Pulmonary artery endothelial cell (primary cell): ENCODE measurements around the gene CD58. TPM values are rescaled to one million over a fixed set of nuclear protein-coding genes. Genes with fewer than 3 reads are reported as not detected.
"Not testable (repeated sequence)": the region's sequence is repeated elsewhere in the genome, so short reads cannot be mapped to it uniquely, and the experiment has no call there.

Source experiments
- DNase-seq: peaks from one replicate; pipeline ENCODE4 v3.0.0-alpha.2; 2011; ENCODE audit warnings: low read depth, low spot score
- total RNA-seq: library from RNA; depleted of rRNA; stranded (reverse); fragments of >200 nt; gene quantifications from 2 replicates; pipeline ENCODE4 v1.2.3, GENCODE V29; 2014

Gene CD58
- total RNA-seq, 1 donor from 2014 or later = 18.1 TPM

- not testable (repeated sequence) for DNase-seq
These were observed 22.6 kb upstream of the CD58 start for GRCh38 chr1:116593401-116593800.

- DNase-seq = not testable (repeated sequence)
These were observed 21.3 kb upstream of the CD58 start for GRCh38 chr1:116591951-116592605.

DNA sequence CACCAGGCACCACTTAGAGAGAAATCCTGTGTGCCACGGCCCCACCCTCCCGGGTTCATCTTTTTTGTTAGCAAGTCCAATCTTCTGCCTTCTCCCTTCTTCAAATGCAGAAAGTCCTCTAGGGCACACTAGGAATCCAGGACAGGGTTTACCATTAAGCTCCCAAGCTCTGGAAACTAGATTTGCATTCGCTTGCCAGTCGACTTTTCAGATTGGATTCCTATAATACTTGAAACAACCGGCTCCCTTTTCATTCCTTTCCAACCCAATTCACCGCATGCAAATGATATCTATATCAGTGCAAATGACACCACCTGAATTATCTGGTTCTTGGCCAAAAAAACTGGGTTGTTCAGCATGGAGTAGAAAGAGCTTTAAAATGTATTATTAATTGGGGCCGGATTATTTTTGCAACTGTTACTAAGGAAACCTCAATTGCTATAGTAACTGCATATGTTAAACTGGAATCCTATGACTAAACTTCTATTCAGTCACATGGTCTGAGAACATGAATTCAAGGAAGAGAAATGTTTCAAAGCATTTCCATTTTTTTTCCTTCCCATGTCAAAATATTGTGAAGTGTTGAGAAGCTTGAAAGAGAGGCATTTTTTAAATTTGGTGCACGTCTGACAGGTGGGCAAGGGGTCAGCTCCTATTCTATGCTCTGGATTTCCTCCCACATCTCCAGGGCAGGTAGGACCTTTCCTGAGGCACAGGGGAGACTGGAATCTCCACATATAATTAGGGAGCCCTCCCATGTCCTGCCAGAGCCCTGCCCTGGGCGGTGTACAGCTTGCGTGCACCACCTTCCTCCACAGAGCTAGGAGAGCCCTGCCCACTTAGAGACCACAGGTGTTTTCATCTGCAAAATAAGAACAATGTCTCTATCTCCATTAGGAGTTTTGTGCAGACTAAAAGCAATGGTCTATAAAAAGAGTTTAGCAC lies 20.5 kb upstream of the CD58 start:
- DNase-seq = not testable (repeated sequence)

GRCh38 chr1:116590359-116591005 lies 19.7 kb upstream of the CD58 start:
- DNase-seq = not testable (repeated sequence)

DNA sequence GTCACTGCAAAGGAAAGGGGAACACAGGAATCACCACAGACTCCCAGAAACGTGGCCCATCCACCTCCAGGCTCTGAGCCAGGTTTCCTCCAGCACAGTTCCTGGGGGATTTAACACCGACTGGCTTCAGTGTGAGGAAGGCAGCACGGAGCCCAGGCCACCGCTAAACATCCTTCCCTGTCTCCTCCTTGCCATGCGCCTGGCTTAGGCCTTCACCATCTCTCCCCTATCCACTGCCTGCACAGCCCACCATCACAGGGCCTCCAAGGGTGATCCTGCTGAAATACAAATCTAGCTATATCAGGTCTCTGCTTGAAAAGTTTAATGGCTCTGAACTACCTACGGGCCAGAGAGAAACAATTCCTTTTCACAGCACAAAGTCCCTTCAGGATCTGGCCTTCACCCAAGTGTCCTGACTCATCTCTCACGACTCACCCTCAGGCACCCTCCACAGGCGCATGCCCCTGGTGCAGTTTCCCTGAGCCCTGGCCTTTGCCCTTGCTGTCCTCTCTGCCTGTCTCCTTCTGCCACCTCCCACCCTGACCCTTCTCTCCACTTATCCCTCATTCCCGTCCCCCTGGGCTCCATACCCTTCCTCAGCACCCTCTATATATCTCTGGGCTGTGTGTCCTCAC lies 18.4 kb upstream of the CD58 start:
- DNase-seq = not testable (repeated sequence)

DNA sequence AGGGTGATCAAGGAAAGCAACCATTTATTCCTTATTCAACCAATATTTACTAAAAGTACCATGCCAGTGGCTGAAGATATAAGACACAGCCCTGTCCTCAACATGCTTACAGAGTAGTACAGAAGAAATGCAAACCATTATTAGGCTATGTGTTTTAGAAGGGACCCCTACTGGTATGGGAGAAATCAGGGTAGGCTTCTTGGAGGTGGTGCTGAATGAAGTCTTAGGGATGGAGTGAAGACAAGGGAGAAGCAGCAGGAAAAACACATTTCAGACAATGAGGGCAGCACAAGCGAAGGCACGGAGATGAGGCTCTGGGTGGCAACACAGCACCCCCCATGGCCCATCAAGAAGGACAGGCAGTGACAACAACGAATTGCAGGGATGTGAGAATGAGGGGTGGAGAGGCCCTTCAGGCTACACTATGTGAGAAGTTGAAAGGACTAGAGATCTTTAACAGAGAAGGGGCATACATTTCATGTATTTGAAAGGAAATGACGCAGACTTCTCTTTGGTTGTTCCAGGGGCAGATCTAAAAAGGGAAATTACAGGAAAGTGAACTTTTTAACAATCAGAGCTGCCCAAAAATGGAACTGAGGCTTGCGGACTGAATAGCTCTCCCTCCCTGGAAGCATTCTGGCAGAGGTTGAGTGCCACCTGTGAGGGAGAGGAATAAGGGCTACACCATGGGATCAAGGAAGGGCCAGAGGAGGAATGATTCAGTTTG lies 16.8 kb upstream of the CD58 start:
- no peak for DNase-seq

DNA sequence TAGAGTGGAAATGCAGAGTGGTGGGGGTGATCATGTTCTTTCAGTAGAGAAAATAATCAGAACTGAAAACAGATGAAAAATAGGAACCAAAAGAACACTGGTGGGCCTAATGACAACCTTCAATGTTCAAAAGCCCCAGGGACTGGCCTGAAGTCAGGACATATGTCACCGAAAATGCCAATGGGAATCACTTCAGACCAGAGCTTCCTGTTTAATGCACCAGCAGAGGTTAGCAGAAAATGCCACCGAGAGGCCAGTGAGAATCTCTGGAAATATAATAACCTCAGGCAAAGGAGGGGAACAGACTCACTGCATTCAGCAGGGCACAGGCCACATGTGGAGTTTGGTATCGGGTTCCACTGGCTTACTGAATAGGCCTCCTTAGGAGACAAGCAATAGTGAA lies 15.9 kb upstream of the CD58 start:
- no peak for DNase-seq

GRCh38 chr1:116585886-116586285 lies 15.1 kb upstream of the CD58 start:
- no peak for DNase-seq

- no peak for DNase-seq
These were observed 10.6 kb upstream of the CD58 start for GRCh38 chr1:116581323-116581885.

GRCh38 chr1:116580446-116581322 lies 9.9 kb upstream of the CD58 start:
- no peak for DNase-seq

DNA sequence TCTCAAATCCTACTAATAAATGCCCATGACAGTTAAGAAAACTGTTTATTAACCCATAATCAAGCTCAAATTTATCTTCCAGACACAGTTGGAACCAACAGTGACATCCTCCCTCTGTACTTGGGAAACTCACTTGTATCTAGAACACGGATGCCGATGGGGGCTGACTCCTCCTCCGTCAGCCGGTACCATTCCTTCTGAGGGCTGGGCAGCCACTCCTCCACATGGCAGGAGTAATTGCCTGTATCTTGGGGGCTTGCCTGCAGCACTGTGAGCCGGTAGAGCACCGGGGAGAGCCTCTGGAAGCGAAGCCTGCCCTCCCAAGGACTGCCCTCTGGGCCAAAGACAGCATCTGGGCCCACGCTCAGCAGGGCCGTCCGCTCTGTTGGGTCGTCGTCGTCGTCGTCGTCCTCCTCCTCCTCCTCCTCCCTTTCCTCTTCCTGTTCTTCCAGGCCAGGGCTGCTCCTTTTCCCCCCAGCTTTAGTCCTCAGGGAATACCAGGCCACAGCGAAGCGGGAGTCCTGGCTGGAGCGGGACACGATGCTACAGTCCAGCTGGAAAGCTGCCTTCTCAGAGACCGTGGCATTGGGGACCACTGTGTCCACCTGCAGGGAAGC lies 8.5 kb upstream of the CD58 start:
- DNase-seq = no peak

GRCh38 chr1:116578581-116578980 lies 7.8 kb upstream of the CD58 start:
- no peak for DNase-seq

DNA sequence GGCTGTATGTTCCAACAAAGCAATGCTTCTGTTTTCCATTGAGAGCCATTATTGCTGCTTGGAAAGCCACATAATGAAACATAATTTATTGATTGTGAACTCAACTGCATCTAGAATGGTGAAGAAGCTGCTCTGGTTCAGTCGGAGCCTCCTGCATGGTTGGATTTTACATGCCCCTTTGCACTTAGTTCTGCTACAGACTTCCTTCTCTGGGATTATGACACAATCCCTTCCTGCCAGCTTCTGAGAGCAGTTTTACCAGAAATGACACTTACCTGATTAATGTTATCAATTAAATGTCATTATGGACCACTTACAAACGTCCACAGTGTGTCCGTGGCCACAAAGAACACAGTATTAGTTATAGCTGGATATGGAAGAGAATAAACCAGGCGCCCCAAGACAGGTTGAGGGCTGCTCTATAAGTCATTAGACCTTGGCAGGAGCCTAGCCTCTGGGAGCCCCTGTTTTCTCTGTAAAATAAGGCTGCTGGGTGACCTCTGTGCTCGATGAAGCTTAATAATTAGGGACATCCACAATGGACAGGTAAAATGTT lies 7.0 kb upstream of the CD58 start:
- no peak for DNase-seq

- no peak for DNase-seq
These were observed 3.9 kb upstream of the CD58 start for GRCh38 chr1:116574581-116575291.

DNA sequence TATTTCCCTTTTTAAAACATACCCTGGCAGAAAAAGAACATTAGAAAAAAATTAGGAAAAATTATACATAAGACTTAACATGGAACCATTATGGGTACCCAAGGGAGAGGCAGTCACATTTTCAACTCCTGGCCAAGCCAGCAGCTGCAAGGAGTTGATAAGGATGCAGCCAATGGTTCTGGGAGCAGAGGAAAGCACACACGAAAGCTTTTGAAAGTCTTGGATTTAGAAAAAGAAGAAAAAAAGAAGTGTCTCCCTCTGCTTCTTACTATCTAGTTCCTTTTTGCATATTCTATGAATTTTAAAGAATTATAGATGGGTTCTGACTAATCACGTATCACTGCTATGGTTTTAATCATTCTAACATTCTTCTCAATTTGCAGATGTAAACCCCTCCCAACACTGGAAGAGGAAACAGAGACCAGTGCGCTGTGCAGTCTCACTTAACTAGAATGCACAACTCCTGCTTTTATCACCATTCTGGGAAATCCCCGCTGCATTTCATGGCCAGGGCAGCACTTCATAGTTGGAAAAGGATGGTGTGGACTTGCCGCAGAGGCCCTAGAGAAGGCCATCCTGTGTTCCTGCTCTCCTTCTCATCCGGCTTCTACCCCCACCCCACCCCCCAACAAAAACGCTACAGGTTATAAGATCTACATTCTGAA lies 2.7 kb upstream of the CD58 start:
- DNase-seq = no peak

- DNase-seq = no peak
These were observed 2.1 kb upstream of the CD58 start for GRCh38 chr1:116572771-116573430.

DNA sequence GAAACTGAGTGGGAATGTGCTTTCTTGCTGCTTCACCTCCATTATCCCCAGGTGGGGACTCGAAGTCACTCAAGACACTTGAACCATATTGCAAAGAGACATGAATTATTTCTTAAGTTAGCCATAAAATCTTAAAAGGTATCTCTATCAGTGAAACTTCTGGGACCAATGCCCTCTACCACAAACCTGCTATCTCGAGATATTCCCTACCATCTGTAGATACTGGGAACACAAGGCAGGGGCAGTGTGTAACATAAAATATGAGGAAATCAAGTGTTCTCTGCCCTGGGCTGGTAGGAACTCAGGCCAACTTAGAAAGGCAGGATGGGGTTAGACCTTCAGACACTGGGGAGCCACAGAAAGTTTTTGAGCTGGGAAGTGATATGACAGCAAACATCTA lies 1.3 kb upstream of the CD58 start:
- no peak for DNase-seq
